Fibroblast of skin of right biceps (primary cell): ENCODE measurements around the gene IPO11.
"Not testable (repeated sequence)": the region's sequence is repeated elsewhere in the genome, so short reads cannot be mapped to it uniquely, and the experiment has no call there.

ENCODE experiments used
- DNase-seq: peaks from one replicate; pipeline ENCODE4 v3.0.0-alpha.2; 2013

Gene IPO11

GRCh38 chr5:62450259-62450658, 37.7 kb downstream of the IPO11 start:
- no peak for DNase-seq

DNA sequence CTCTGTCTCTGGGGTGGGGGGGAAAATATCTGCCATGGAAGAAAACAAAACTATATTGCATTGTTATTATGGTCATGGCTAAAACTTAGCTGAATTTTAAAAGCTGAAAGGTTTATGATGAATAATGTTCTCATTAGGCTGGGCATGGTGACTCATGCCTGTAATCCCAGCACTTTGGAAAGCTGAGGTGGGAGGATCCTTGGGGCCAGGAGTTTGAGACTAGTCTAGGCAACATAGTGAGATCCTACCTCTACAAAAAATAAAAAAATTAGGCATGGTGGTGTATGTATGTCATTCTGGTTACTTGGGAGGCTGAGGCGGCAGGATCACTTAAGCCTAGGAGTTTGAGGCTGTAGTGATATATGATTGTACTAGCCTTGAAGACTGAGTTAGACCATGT, 44.5 kb downstream of the IPO11 start:
- peak; percentile 58 for DNase-seq

- peak; percentile 49 for DNase-seq
Observed at GRCh38 chr5:62460578-62460983, 48.0 kb downstream of the IPO11 start.

- DNase-seq, result no peak
Observed at GRCh38 chr5:62461561-62461960, 49.0 kb downstream of the IPO11 start.

GRCh38 chr5:62465985-62466925, 53.7 kb downstream of the IPO11 start:
- DNase-seq, result peak; percentile 56

GRCh38 chr5:62473209-62473608, 60.6 kb downstream of the IPO11 start:
- peak; percentile 23 for DNase-seq

DNA sequence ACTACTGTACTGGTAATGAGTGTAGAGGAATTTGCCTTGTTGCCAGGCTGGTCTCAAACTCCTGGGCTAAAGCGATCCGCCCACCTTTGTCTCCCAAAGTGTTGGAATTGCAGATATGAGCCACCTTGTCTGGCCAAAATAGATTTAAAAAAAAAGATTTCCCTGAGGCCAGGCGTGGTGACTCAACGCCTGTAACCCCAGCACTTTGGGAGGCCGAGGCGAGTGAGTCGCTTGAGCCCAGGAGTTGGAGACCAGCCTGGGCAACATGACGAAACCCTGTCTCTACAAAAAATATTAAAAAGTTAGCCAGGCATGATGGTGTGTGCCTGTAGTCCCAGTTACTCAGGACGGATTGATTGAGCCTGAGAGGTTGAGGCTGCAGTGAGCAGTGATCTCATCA, 62.5 kb downstream of the IPO11 start:
- peak; percentile 86 for DNase-seq

DNA sequence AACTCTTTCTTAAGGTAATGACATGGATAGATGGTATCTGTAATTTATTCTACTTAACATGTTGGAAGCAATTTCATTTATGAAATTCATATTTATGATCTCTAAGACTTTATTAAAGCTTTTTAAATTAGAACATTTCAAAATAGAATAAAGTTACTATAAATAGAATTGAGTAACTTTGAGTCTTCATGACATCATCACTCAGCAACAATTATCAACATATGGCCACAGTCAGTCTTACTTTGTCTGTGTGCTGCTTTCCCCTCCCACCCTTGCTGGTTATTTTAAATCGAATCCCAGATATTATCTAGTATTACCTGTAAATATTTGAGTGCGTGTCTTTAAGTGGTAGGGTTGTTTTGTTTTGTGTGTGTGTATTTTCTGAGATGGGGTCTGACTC, 65.2 kb downstream of the IPO11 start:
- peak; percentile 48 for DNase-seq

- no peak for DNase-seq
Observed at GRCh38 chr5:62483556-62483955, 71.0 kb downstream of the IPO11 start.

- no peak for DNase-seq
Observed at GRCh38 chr5:62486672-62487071, 74.1 kb downstream of the IPO11 start.

DNA sequence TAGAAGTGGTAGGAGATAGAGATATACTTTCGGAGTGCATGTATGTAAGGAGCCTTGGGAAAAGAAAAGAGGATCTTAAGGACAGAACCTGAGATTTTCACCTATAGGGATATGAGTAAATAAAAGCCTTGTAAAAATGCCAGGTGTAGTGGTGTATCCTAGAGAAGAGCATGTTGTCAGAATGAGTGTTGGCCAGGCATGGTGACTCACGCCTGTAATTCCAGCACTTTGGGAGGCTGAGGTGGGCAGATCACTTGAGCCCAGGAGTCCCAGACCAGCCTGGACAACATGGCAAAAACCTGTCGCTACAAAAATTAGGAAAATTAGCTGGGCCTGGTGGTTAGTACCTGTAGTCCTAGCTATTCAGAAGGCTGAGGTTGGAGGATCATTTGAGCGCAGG, 76.0 kb downstream of the IPO11 start:
- no peak for DNase-seq

DNA sequence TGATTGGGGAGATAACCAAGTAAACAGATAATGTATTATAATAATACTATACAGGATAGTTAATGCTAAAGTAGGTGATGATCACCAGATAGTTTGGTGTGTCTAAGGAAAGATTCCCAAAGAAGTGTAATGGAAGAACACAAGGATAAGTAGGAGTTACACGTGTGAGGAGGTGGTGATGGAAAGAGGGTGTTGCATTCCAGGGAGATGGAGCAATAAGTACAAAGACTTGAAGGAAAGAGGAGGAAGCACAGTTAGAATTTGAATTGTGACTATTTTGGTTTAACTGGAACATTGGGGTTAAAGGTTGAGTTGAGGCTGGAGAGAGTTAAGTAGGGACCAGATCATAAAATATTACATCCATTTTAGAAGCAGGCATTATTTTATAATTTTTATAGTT, 76.9 kb downstream of the IPO11 start:
- DNase-seq, result no peak

DNA sequence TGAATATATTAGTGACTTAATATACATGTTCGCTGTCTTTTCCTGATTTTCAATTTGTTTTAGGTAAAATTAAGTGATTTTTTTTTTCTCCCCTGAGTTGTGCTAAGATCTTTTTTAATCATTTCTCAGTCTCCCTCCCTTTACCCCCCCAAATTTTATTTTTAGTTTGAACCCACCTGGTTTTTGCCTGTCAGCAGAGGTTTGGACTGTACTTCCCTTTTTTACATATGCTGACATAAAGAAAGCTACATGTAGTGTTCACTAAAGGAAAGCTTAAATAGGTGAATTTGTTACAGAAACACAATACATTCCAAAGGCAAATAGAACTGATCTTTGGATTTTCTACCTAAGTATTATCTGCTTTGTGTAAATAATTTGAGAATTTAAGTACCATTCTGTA, 82.2 kb downstream of the IPO11 start:
- DNase-seq, result no peak

GRCh38 chr5:62496876-62497275, 84.3 kb downstream of the IPO11 start:
- no peak for DNase-seq

DNA sequence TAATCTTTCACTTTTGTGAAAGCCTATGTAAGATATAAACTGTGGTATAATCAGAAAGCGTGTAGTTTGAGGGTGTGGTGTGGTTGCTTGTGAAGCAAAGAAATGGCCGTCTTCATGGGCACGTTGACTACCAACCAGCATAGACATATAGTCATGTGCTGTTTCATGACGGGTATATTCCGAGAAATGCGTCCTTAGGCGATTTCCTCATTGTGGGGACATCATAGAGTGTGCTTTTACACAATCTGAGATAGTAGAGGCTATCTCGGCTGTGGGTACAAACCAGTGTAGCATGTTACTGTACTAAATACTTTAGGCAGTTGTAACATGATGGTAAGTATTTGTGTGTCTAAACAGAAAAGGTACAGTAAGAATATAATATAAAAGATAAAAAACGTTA, 86.4 kb downstream of the IPO11 start:
- DNase-seq, result no peak

- no peak for DNase-seq
Observed at GRCh38 chr5:62499756-62500155, 87.2 kb downstream of the IPO11 start.

GRCh38 chr5:62502456-62503101, 90.0 kb downstream of the IPO11 start:
- no peak for DNase-seq

GRCh38 chr5:62504129-62504528, 91.6 kb downstream of the IPO11 start:
- no peak for DNase-seq

GRCh38 chr5:62506659-62507460, 94.3 kb downstream of the IPO11 start:
- DNase-seq, result no peak

GRCh38 chr5:62508760-62509159, 96.2 kb downstream of the IPO11 start:
- DNase-seq, result not testable (repeated sequence)

DNA sequence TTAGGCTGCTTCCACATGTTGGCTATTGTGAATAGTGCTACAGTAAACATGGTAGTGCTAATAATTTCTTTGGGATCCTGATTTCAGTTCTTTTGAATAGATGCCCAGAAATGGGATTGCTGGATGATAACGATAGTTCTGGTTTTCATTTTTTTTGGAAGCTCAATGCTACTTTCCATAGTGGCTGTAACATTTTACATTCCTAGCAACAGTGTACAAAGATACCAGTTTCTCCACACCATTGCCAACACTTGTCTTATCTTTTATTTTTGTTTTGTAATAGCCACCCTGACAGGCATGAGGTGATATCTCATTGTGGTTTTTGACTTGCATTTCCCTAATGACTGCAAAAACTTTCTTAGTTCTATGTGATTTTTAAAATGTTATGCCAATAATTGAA, 97.2 kb downstream of the IPO11 start:
- no peak for DNase-seq

- not testable (repeated sequence) for DNase-seq
Observed at GRCh38 chr5:62513085-62513484, 100.5 kb downstream of the IPO11 start.

GRCh38 chr5:62514510-62515119, 102.1 kb downstream of the IPO11 start:
- DNase-seq, result no peak
